ENCODE measurements around the gene SAMM50.

Gene SAMM50

DNA sequence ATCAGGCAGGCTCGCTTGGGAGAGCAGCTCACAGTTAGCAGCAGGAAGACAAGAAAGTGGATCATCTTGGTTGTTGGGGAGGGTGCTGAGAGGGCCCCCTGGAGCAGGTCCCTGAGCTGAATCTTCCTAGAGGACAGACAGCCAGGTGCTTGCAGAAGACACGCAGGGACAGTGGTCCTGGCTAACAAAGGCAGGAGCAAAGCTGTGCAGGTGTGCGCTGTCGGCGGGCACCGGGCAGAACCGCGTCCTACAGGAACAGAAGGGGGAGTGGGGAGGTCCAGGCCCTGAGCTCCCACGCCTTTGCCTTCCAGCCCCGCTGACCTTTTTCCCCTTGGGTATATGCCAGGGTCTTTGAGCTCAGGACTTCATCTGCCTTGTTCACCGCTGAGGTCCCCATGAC is 38.8 kb downstream of the SAMM50 start:
- Histone ChIP-seq H3K79me2 (ENCODE audit: insufficient read depth, low read length) (no peaks in the 10 kb centered on the region), H2AFZ (ENCODE audit: low read length) (no peak overlapping the region), H3K36me3 (ENCODE audit: insufficient read depth, low read length) (peaks cover 91% of the 10 kb centered on the region; the same call in 1 of the 2 replicates), H3K27me3 (ENCODE audit: insufficient read depth, low read length, poor library complexity, severe bottlenecking) (no peaks in the 10 kb centered on the region), H3F3A (ENCODE audit: low read depth) (no peaks in the 10 kb centered on the region), H4K20me1 (ENCODE audit: insufficient read depth, low read length, poor library complexity, severe bottlenecking) (no peaks in the 10 kb centered on the region), H3K4me1 (ENCODE audit: insufficient read depth, low read length, poor library complexity, severe bottlenecking) (no peaks in the 10 kb centered on the region), H3K9me3 (ENCODE audit: insufficient read depth, low read depth, low read length) (no peaks in the 10 kb centered on the region), H3K9ac (ENCODE audit: low read depth, low read length, poor library complexity, severe bottlenecking) (no peak overlapping the region), H3K9me2 (replicated peaks; ENCODE audit: low read depth, low read length) (no peaks in the 10 kb centered on the region), H3K4me3 (ENCODE audit: low read length, poor library complexity, severe bottlenecking) (no peak overlapping the region), H3K4me2 (ENCODE audit: low read depth, low read length, poor library complexity, severe bottlenecking) (no peak overlapping the region)
- TF ChIP-seq, protein P1, sequence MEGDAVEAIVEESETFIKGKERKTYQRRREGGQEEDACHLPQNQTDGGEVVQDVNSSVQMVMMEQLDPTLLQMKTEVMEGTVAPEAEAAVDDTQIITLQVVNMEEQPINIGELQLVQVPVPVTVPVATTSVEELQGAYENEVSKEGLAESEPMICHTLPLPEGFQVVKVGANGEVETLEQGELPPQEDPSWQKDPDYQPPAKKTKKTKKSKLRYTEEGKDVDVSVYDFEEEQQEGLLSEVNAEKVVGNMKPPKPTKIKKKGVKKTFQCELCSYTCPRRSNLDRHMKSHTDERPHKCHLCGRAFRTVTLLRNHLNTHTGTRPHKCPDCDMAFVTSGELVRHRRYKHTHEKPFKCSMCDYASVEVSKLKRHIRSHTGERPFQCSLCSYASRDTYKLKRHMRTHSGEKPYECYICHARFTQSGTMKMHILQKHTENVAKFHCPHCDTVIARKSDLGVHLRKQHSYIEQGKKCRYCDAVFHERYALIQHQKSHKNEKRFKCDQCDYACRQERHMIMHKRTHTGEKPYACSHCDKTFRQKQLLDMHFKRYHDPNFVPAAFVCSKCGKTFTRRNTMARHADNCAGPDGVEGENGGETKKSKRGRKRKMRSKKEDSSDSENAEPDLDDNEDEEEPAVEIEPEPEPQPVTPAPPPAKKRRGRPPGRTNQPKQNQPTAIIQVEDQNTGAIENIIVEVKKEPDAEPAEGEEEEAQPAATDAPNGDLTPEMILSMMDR (conservative IDR thresholded peaks at IDR 0.05; ENCODE audit: low read length) = no peak
- no peak for TF ChIP-seq EZH2phosphoT487 (IDR thresholded peaks at IDR 0.05; ENCODE audit: borderline replicate concordance)

DNA sequence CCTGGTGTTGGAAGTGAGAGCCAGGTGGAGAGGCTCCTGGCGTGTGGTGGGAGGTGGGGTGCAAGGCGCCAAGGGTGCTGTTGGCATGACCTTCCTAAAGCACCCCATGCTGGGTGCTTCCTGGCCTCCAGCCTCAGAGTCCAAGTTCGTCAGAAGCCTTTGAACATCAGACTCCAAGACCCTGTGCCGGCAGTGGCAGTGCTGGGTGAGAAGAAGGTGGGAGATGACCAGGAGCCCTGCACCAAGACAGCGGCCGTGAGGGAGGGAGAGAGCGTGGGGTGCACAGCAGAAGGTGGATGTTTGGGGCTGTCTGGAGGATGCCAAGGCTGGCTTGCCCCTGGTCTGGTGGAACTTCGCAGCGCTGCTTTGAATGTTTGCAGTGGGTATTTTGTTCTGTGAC is 39.2 kb downstream of the SAMM50 start:
- Histone ChIP-seq H4K20me1 (ENCODE audit: insufficient read depth, low read length, poor library complexity, severe bottlenecking) (no peaks in the 10 kb centered on the region), H3F3A (ENCODE audit: low read depth) (no peaks in the 10 kb centered on the region), H2AFZ (ENCODE audit: low read length) (no peak overlapping the region), H3K36me3 (ENCODE audit: insufficient read depth, low read length) (peaks cover 90% of the 10 kb centered on the region; the same call in 1 of the 2 replicates), H3K4me3 (ENCODE audit: low read length, poor library complexity, severe bottlenecking) (no peak overlapping the region), H3K27me3 (ENCODE audit: insufficient read depth, low read length, poor library complexity, severe bottlenecking) (no peaks in the 10 kb centered on the region), H3K9me2 (replicated peaks; ENCODE audit: low read depth, low read length) (no peaks in the 10 kb centered on the region), H3K4me1 (ENCODE audit: insufficient read depth, low read length, poor library complexity, severe bottlenecking) (no peaks in the 10 kb centered on the region), H3K9me3 (ENCODE audit: insufficient read depth, low read depth, low read length) (no peaks in the 10 kb centered on the region), H3K4me2 (ENCODE audit: low read depth, low read length, poor library complexity, severe bottlenecking) (no peak overlapping the region), H3K9ac (ENCODE audit: low read depth, low read length, poor library complexity, severe bottlenecking) (no peak overlapping the region), H3K79me2 (ENCODE audit: insufficient read depth, low read length) (no peaks in the 10 kb centered on the region)
- TF ChIP-seq, protein P1 (conservative IDR thresholded peaks at IDR 0.05; ENCODE audit: low read length) = no peak
- no peak for TF ChIP-seq EZH2phosphoT487 (IDR thresholded peaks at IDR 0.05; ENCODE audit: borderline replicate concordance)

DNA sequence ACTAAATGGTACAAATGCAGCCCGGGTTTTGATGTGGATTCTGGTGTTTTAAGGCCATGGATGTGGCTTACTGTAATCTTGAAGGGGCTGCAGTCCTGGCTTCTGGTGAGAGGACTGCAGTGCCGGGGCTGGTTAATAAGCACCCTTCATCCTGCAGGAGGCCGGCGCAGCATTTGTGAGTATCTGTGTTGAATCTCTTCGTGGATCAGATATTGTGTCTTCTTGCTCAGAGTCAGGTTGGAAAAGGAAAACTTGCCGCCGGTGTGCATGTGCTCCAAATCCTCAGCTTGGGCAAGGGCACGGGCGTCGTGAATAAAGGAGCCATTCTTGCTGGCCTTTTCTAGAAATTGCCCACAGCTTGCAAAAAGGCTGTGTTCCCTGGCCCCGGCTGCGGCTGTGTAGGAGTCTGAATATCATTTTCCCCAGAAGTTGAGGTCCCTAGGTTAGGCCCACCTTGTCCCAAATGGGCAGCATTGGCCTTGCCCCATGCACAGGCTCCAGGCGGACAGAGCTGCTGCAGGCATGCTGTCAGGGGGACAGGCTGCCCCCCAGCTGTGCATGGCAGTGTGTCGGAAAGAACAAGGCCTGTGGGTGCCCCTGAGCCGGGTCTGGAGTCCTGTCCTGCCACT is 39.9 kb downstream of the SAMM50 start:
- Histone ChIP-seq H3K36me3 (ENCODE audit: insufficient read depth, low read length) (peaks cover 83% of the 10 kb centered on the region; the same call in 1 of the 2 replicates), H3K79me2 (ENCODE audit: insufficient read depth, low read length) (no peaks in the 10 kb centered on the region), H3K4me3 (ENCODE audit: low read length, poor library complexity, severe bottlenecking) (no peak overlapping the region), H3K4me1 (ENCODE audit: insufficient read depth, low read length, poor library complexity, severe bottlenecking) (no peaks in the 10 kb centered on the region), H3K9me3 (ENCODE audit: insufficient read depth, low read depth, low read length) (no peaks in the 10 kb centered on the region), H3K4me2 (ENCODE audit: low read depth, low read length, poor library complexity, severe bottlenecking) (no peak overlapping the region), H3K9ac (ENCODE audit: low read depth, low read length, poor library complexity, severe bottlenecking) (no peak overlapping the region), H4K20me1 (ENCODE audit: insufficient read depth, low read length, poor library complexity, severe bottlenecking) (no peaks in the 10 kb centered on the region), H3K27me3 (ENCODE audit: insufficient read depth, low read length, poor library complexity, severe bottlenecking) (no peaks in the 10 kb centered on the region), H3K9me2 (replicated peaks; ENCODE audit: low read depth, low read length) (no peaks in the 10 kb centered on the region), H2AFZ (ENCODE audit: low read length) (no peak overlapping the region), H3F3A (ENCODE audit: low read depth) (no peaks in the 10 kb centered on the region)
- TF ChIP-seq, protein P1 (conservative IDR thresholded peaks at IDR 0.05; ENCODE audit: low read length) = no peak
- TF ChIP-seq EZH2phosphoT487 (IDR thresholded peaks at IDR 0.05; ENCODE audit: borderline replicate concordance) = no peak

Data from Loucy (cell line).